ENCODE data around the gene ZNF804B. TPM values are rescaled to one million over a fixed set of nuclear protein-coding genes. Genes with fewer than 3 reads are reported as not detected.

The ZNF804B gene
- total RNA-seq, 1 donor = not detected

DNA sequence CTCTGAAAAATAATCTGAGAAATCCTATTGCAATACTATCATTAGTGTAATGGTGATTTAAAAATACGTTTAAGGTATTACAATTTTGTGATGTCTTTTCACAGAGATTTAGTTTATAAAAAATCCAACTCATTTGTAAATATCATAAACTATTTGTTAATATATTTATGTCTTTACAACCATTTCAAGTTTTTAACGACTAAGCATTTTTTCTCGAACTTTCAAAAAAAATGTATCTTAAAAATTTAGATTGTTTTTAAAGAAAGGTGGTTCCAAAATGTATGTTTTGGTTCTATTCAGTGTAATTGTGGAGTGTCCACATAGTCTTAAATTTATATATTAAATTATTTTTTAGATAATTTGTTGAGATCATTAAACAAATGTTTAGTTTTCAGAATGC, 170.2 kb downstream of the ZNF804B start:
- DNase-seq (ENCODE audit: low read depth) = no peak
- TF ChIP-seq CTCF (IDR thresholded peaks at IDR 0.05; ENCODE audit: insufficient read depth, low read length) = no peak
- H3K4me3 ChIP-seq (ENCODE audit: low read depth, low read length) = no peak overlapping the region

DNA sequence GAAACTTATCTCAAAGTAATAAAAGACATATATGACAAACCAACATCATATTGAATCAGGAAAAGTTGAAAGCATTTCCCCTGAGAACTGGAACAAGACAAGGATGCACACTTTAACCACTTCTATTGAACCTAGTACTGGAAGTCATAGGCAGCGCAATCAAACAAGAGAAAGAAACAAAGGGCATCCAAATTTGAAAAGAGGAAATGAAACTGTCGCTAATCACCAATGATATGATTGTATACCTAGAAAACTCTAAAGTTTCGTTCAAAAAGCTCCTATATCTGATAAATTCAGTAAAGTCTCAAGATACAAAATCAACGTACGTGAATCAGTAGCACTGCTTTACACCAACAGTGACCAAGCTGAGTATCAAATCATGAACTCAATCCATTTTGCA, 173.8 kb downstream of the ZNF804B start:
- TF ChIP-seq CTCF (IDR thresholded peaks at IDR 0.05; ENCODE audit: insufficient read depth, low read length) = no peak
- no peak for DNase-seq (ENCODE audit: low read depth)

DNA sequence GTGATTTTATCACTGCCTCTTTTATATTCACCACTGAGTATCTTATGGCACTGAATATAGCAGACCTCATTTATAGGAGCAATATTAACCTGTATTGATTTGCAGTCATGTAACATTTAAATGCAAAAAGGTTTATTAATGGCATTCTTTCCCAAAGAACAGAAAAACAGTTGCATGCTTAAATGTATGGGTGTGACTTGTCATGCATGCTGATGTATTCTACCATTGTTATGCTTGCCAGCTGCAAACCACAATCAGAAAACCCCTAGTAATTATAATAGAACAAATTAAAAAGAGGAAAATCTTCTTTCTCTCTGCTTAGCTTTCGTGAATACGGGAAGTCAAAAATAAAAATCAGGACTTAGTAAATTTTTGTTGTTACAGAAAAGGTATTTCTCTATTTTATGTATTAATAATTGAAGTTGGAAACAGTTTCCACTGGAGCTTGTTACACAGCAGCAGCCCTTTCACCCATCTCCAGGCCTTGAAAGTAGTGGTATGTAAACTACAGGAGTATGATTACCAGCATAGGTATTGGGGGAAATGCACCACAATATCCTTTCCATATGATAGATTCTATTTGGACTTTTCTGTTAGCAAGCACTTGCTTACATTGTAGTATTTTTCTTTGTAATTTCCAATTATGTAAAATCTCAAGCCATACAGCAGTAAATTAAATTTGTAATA, 183.5 kb downstream of the ZNF804B start:
- no peak overlapping the region for H3K4me3 ChIP-seq (ENCODE audit: low read depth, low read length)
- no peak for TF ChIP-seq CTCF (IDR thresholded peaks at IDR 0.05; ENCODE audit: insufficient read depth, low read length)
- no peak for DNase-seq (ENCODE audit: low read depth)

More for the DNA sequence above, 173.8 kb downstream of the ZNF804B start:
- no peak overlapping the region for H3K4me3 ChIP-seq (ENCODE audit: low read depth, low read length)

GRCh38 chr7:88951826-88952225, 192.3 kb downstream of the ZNF804B start:
- no peak for TF ChIP-seq CTCF (IDR thresholded peaks at IDR 0.05; ENCODE audit: insufficient read depth, low read length)
- no peak overlapping the region for H3K4me3 ChIP-seq (ENCODE audit: low read depth, low read length)
- no peak for DNase-seq (ENCODE audit: low read depth)

DNA sequence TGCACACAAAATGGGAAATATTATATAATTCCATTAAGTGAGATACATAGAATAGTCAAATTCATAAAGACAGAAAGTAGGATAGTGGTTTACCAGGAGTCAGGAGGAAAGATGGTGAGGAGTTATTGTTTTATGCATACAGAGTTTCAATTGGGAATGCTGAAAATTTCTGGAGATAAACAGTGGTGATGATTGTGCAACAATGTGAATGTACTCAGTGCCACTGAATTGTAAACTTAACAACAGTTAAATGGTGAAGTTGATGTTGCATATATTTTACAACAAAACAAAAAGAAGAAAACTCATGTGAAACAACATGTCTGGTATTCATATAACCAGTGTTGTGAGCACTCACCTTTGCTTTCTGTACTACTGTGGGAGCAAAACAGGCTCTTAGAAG, 204.9 kb downstream of the ZNF804B start:
- TF ChIP-seq CTCF (IDR thresholded peaks at IDR 0.05; ENCODE audit: insufficient read depth, low read length) = no peak
- no peak for DNase-seq (ENCODE audit: low read depth)
- no peak overlapping the region for H3K4me3 ChIP-seq (ENCODE audit: low read depth, low read length)

GRCh38 chr7:88965371-88965770, 205.9 kb downstream of the ZNF804B start:
- H3K4me3 ChIP-seq (ENCODE audit: low read depth, low read length) = no peak overlapping the region
- no peak for TF ChIP-seq CTCF (IDR thresholded peaks at IDR 0.05; ENCODE audit: insufficient read depth, low read length)
- no peak for DNase-seq (ENCODE audit: low read depth)

- no peak for TF ChIP-seq CTCF (IDR thresholded peaks at IDR 0.05; ENCODE audit: insufficient read depth, low read length)
- no peak overlapping the region for H3K4me3 ChIP-seq (ENCODE audit: low read depth, low read length)
- no peak for DNase-seq (ENCODE audit: low read depth)
Measured at GRCh38 chr7:88967432-88967831, 207.9 kb downstream of the ZNF804B start.
